PC-3 (cell line): ENCODE measurements around the gene RASL11B. TPM values are rescaled to one million over a fixed set of nuclear protein-coding genes. Genes with fewer than 3 reads are reported as not detected.
"Not testable (repeated sequence)": the region's sequence is repeated elsewhere in the genome, so short reads cannot be mapped to it uniquely, and the experiment has no call there.

Experiments used
- ATAC-seq: fragments of 200-7000 bp; cut with Tn5 transposase; 2 replicates; pipeline ENCODE4 v1.9.1; 2020; ENCODE audit warnings: mild to moderate bottlenecking, moderate library complexity
- BruUV-seq: library from RNA; stranded (reverse); fragments of 400-500 nt; replicated peaks from 2 replicates; lab custom pipeline; 2021; lab: Mats Ljungman, UMichigan
- CTCF ChIA-PET: fragments of 300-600 bp; sonication (Branson Sonifier 250); formaldehyde crosslinking; loops from one replicate; lab custom pipeline; 2022; ENCODE audit warnings: antibody characterized with exemption; lab: Charles Lee
- POLR2A ChIA-PET: fragments of 300-600 bp; sonication (Branson Sonifier 250); formaldehyde crosslinking; loops from one replicate; lab custom pipeline; 2022; ENCODE audit warnings: antibody characterized with exemption; ENCODE audit not compliant: unreplicated experiment; lab: Charles Lee
- DNase-seq: peaks from one replicate; pipeline ENCODE4 v3.0.0-alpha.2; 2015
- H2AFZ ChIP-seq: fragments of 300-600 bp; sonication (generic); 2 replicates; pipeline ENCODE4 v1.6.0; 2016; ENCODE audit warnings: antibody characterized with exemption, low read length
- H3F3A ChIP-seq: fragments of 300-600 bp; sonication (generic); one replicate; pipeline ENCODE4 v1.6.0; 2017; ENCODE audit warnings: antibody characterized with exemption, low read length, control low read depth, mild to moderate bottlenecking; ENCODE audit not compliant: unreplicated experiment
- H3K27ac ChIP-seq: fragments of 300-600 bp; sonication (generic); 2 replicates; pipeline ENCODE4 v1.5.1; 2016; ENCODE audit warnings: mild to moderate bottlenecking, low read length
- H3K27me3 ChIP-seq: fragments of 300-600 bp; sonication (generic); 2 replicates; pipeline ENCODE4 v1.6.1; 2016; ENCODE audit warnings: low read length, mixed read lengths
- H3K36me3 ChIP-seq: fragments of 300-600 bp; sonication (generic); 2 replicates; pipeline ENCODE4 v1.6.1; 2016; ENCODE audit warnings: low read depth, mixed run types, low read length, mixed read lengths
- H3K4me1 ChIP-seq: fragments of 300-600 bp; sonication (generic); 2 replicates; pipeline ENCODE4 v1.5.1; 2016; ENCODE audit warnings: low read length; ENCODE audit not compliant: insufficient read depth
- H3K4me2 ChIP-seq: fragments of 300-600 bp; sonication (generic); 2 replicates; pipeline ENCODE4 v1.6.0; 2016; ENCODE audit warnings: low read length
- H3K4me3 ChIP-seq: fragments of 300-600 bp; sonication (generic); 2 replicates; pipeline ENCODE4 v1.5.1; 2016; ENCODE audit warnings: mild to moderate bottlenecking, low read length, mixed read lengths
- H3K79me2 ChIP-seq: fragments of 300-600 bp; sonication (generic); 2 replicates; pipeline ENCODE4 v1.6.1; 2017; ENCODE audit warnings: low read length, mixed read lengths
- H3K9ac ChIP-seq: fragments of 300-600 bp; sonication (generic); 2 replicates; pipeline ENCODE4 v1.6.0; 2016; ENCODE audit warnings: mild to moderate bottlenecking, low read length
- H3K9me2 ChIP-seq: fragments of 300-600 bp; sonication (generic); replicated peaks from 2 replicates; pipeline ENCODE4 v1.6.1; 2016; ENCODE audit warnings: mixed run types, low read length, mixed read lengths
- H3K9me3 ChIP-seq: fragments of 300-600 bp; sonication (generic); 2 replicates; pipeline ENCODE4 v1.6.1; 2016; ENCODE audit warnings: low read length, mixed read lengths
- H4K20me1 ChIP-seq: fragments of 300-600 bp; sonication (generic); 2 replicates; pipeline ENCODE4 v1.6.1; 2016; ENCODE audit warnings: low read length, mixed read lengths
- EZH2 ChIP-seq: fragments of 300-600 bp; sonication (generic); IDR thresholded peaks from one replicate; pipeline ENCODE4 v1.6.1; 2017; ENCODE audit warnings: antibody characterized with exemption, mild to moderate bottlenecking, low read length; ENCODE audit not compliant: unreplicated experiment
- EZH2phosphoT487 ChIP-seq: fragments of 300-600 bp; sonication (generic); IDR thresholded peaks from 2 replicates; pipeline ENCODE4 v1.6.1; 2018; ENCODE audit warnings: mild to moderate bottlenecking, antibody characterized with exemption, low read length, borderline replicate concordance
- intact Hi-C: fragments of 100-400 bp; cut with micrococcal nuclease; formaldehyde crosslinking; loops from 2 replicates; pipeline ENCODE4 v1.9.0; 2023
- total RNA-seq: library from RNA; depleted of rRNA; stranded (reverse); fragments of >200 nt; gene quantifications from 2 replicates; pipeline ENCODE4 v1.2.3, GENCODE V29; 2014
- TF ChIP-seq, protein P1 (sequence below): fragments of 300-600 bp; sonication (generic); conservative IDR thresholded peaks from 2 replicates; pipeline ENCODE4 v1.5.1; 2017; ENCODE audit warnings: antibody characterized with exemption, low read depth, mild to moderate bottlenecking, low read length

The RASL11B gene
- total RNA-seq, 1 experiment from 2014 or later, result 0.07 TPM

DNA sequence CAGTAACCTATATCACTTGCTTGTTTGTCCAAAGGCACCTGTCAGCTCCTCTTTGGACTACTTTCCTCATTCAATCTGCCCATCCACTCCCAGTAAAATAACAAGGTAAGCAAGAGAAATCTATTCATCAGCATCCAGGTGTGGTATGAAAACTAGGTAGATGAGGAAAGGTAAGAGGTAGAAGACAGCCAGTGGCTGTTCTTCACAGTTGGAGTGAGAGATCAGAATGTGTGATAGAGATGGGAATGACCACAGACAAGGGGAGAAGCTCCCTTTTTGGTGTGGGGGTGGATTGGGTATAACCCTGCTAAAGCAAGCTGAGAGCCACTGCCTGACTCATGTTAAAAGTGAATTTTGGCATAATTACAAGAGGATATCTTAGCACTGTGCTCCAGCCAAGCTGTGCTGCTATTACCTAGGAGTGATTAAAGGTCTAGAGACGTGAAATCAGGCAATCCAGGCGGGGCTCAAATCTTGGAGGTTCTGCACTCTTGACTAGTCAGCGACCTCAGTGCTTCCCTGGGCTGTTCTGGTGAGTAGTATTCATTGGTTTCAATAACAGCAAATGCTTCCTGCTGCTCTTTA, 28.1 kb upstream of the RASL11B start:
- Histone ChIP-seq H3K4me1 (peaks cover 15% of the 10 kb centered on the region), H3K27me3 (no peaks in the 10 kb centered on the region), H3F3A (no peaks in the 10 kb centered on the region), H3K4me3 (no peak overlapping the region), H3K4me2 (no peak overlapping the region), H3K9me2 (no peaks in the 10 kb centered on the region), H2AFZ (no peak overlapping the region), H3K9me3 (no peaks in the 10 kb centered on the region), H3K79me2 (no peaks in the 10 kb centered on the region), H3K9ac (no peak overlapping the region), H4K20me1 (no peaks in the 10 kb centered on the region), H3K36me3 (no peaks in the 10 kb centered on the region), H3K27ac (no peak overlapping the region)
- ChIA-PET CTCF (interaction anchor here (0.6 kb wide), 1 partner anchor 11 kb away, joined by 3 read pairs; no protein-coding TSS in a partner anchor), POLR2A (no interaction called here)
- no TSS peak for BruUV-seq
- intact Hi-C loops, result loop anchor here (10.0 kb wide), 1 partner anchor 59 kb away; no protein-coding TSS in a partner anchor
- ATAC-seq (peak; percentile 45), DNase-seq (peak; percentile 34)
- TF ChIP-seq, protein P1, sequence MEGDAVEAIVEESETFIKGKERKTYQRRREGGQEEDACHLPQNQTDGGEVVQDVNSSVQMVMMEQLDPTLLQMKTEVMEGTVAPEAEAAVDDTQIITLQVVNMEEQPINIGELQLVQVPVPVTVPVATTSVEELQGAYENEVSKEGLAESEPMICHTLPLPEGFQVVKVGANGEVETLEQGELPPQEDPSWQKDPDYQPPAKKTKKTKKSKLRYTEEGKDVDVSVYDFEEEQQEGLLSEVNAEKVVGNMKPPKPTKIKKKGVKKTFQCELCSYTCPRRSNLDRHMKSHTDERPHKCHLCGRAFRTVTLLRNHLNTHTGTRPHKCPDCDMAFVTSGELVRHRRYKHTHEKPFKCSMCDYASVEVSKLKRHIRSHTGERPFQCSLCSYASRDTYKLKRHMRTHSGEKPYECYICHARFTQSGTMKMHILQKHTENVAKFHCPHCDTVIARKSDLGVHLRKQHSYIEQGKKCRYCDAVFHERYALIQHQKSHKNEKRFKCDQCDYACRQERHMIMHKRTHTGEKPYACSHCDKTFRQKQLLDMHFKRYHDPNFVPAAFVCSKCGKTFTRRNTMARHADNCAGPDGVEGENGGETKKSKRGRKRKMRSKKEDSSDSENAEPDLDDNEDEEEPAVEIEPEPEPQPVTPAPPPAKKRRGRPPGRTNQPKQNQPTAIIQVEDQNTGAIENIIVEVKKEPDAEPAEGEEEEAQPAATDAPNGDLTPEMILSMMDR, result no peak
- TF ChIP-seq EZH2 (no peak), EZH2phosphoT487 (no peak)

DNA sequence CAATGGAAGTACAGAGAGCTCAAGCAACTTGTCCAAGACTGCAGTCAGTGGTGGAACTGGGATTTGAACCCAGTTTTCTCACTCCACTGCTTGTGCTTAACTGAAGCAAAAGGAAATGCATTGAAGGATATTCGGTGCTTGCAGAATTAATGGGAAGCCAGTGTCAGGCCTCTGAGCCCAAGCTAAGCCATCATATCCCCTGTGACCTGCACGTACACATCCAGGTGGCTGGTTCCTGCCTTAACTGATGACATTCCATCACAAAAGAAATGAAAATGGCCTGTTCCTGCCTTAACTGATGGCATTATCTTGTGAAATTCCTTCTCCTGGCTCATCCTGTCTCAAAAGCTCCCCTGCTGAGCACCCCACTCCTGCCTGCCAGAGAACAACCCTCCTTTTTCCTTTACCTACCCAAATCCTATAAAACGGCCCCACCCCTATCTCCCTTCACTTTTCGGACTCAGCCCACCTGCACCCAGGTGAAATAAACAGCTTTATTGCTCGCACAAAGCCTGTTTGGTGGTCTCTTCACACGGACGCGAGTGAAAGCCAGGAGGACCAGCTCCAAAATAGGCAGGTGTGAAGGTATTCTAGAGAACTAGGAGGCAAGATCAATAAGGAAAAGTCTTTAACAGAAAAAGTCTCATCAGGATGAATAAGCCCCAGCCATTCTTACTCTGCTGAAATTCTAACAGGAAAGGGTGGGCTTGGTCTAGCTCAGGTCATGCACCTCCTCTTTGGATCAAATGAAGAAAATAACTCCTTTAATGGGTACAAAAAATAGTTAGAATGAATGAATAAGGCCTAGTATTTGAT, 27.3 kb upstream of the RASL11B start:
- H3K4me3 ChIP-seq, H2AFZ ChIP-seq, H3K36me3 ChIP-seq, H4K20me1 ChIP-seq, POLR2A ChIA-PET, BruUV-seq, H3F3A ChIP-seq, CTCF ChIA-PET, ATAC-seq, H3K27me3 ChIP-seq, H3K4me2 ChIP-seq, H3K9me3 ChIP-seq, H3K9me2 ChIP-seq, DNase-seq, H3K9ac ChIP-seq, H3K79me2 ChIP-seq, H3K27ac ChIP-seq: not testable (repeated sequence)
- H3K4me1 ChIP-seq, result peaks cover 15% of the 10 kb centered on the region
- intact Hi-C loops, result loop anchor here (10.0 kb wide), 1 partner anchor 60 kb away; no protein-coding TSS in a partner anchor

GRCh38 chr4:52836120-52836519, 26.0 kb upstream of the RASL11B start:
- Histone ChIP-seq H3K27me3 (no peaks in the 10 kb centered on the region), H3K9me2 (no peaks in the 10 kb centered on the region), H3K4me2 (no peak overlapping the region), H3K9me3 (no peaks in the 10 kb centered on the region), H4K20me1 (no peaks in the 10 kb centered on the region), H3K9ac (no peak overlapping the region), H3K4me1 (peaks cover 21% of the 10 kb centered on the region), H3K79me2 (no peaks in the 10 kb centered on the region), H3K4me3 (no peak overlapping the region), H2AFZ (no peak overlapping the region), H3K27ac (no peak overlapping the region), H3F3A (no peaks in the 10 kb centered on the region), H3K36me3 (no peaks in the 10 kb centered on the region)
- BruUV-seq, result no TSS peak
- ATAC-seq (no peak), DNase-seq (no peak)
- ChIA-PET POLR2A (no interaction called here), CTCF (no interaction called here)
- no peak for TF ChIP-seq EZH2phosphoT487
- TF ChIP-seq, protein P1, result no peak
- intact Hi-C loops, result loop anchor here (10.0 kb wide), 1 partner anchor 61 kb away; no protein-coding TSS in a partner anchor
